K562 (cell line): Measurements from ENCODE around the gene CHTF8. TPM values are rescaled to one million over a fixed set of nuclear protein-coding genes. Genes with fewer than 3 reads are reported as not detected.

Experiments used
- ATF1 ChIP-seq, 2 experiments: fragments of 450-650 bp in 1 of 2; IDR thresholded peaks; 2 replicates each; pipeline ENCODE4 v1.6.1; 2016; ENCODE audit warnings: missing compliant biosample characterization in 1 of 2, missing genetic modification characterization in 1 of 2
- EWSR1 ChIP-seq: fragments of 450-650 bp; IDR thresholded peaks from 2 replicates; pipeline ENCODE4 v1.6.1; 2018; ENCODE audit warnings: borderline replicate concordance, mild to moderate bottlenecking, low read depth, moderate library complexity; ENCODE audit not compliant: partially characterized antibody
- FOSL1 ChIP-seq: fragments of 200-800 bp; sonication (Bioruptor generic); conservative IDR thresholded peaks from 2 replicates; pipeline ENCODE4 v1.6.1; 2016; ENCODE audit warnings: missing genetic modification characterization, missing compliant biosample characterization
- ZKSCAN3 ChIP-seq: fragments of 250-450 bp; sonication (Bioruptor Pico); IDR thresholded peaks from 2 replicates; pipeline ENCODE4 v1.4.0; 2020
- polyA plus RNA-seq, 8 experiments: library from polyadenylated mRNA; depleted of rRNA in 4 of 8; stranded (reverse) in 5 of 8; unstranded in 3 of 8; fragments of >200 nt; fragmentation: Nextera tagmentation in 2 of 8; fragmentation: Illumina TruSeq in 1 of 8; extraction: Ambion mirVana in 2 of 8; extraction: Trizol in 1 of 8; gene quantifications; 2 replicates each; pipeline versions ENCODE4 v1.2.1 to v1.2.3, GENCODE V29; 2011 to 2014; ENCODE audit warnings: inconsistent platforms in 1 of 8, missing spikeins in 1 of 8
- total RNA-seq, 7 experiments: library from RNA; depleted of rRNA in 6 of 7; stranded (reverse); fragments of >200 nt in 6 of 7; fragmentation: Illumina TruSeq in 2 of 7; extraction: Trizol in 2 of 7; gene quantifications; 2 replicates each; pipeline versions ENCODE4 v1.2.1 to v1.2.3, GENCODE V29; 2011 to 2021; ENCODE audit warnings: low replicate concordance in 1 of 7
- TF ChIP-seq, protein P1 (sequence below): fragments of 200-600 bp; sonication (generic); IDR thresholded peaks from one replicate; pipeline ENCODE4 v1.6.1; 2012; ENCODE audit warnings: mild to moderate bottlenecking, low read depth, low read length, inconsistent platforms
- TF ChIP-seq, protein P2 (sequence below): fragments of 250-450 bp; sonication (Bioruptor Pico); IDR thresholded peaks from 2 replicates; pipeline ENCODE4 v1.8.0; 2022; ENCODE audit warnings: inconsistent platforms, mild to moderate bottlenecking, moderate library complexity, borderline replicate concordance
- TF ChIP-seq, protein P3 (sequence below): sonication (generic); formaldehyde crosslinking; IDR thresholded peaks from 2 replicates; pipeline ENCODE4 v1.4.0; 2020; ENCODE audit warnings: mild to moderate bottlenecking, missing genetic modification reagents

The CHTF8 gene
- total and polyA plus RNA-seq, 9 of the 15 experiments (the other 6 are each of a cell fraction or from before 2014, with no cell fraction given): 20.2 to 199 (median 108) TPM

DNA sequence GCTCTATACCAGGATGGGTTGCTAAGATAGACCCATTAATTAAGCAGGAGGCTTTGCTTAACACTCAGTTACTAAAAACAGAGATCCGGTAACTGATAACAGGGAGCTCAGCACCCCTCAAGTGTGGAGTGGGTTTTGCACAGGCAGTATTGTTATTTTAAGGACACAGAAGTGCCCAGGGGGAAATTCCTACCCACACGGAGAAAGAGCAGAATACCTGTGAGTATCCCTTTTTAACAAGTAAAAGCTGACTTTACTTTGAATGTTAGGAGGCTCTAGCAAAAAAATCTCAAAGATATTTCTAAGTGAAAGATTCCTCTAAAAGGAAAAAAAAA, 59.8 kb downstream of the CHTF8 start (continued):
- TF ChIP-seq, protein P1, sequence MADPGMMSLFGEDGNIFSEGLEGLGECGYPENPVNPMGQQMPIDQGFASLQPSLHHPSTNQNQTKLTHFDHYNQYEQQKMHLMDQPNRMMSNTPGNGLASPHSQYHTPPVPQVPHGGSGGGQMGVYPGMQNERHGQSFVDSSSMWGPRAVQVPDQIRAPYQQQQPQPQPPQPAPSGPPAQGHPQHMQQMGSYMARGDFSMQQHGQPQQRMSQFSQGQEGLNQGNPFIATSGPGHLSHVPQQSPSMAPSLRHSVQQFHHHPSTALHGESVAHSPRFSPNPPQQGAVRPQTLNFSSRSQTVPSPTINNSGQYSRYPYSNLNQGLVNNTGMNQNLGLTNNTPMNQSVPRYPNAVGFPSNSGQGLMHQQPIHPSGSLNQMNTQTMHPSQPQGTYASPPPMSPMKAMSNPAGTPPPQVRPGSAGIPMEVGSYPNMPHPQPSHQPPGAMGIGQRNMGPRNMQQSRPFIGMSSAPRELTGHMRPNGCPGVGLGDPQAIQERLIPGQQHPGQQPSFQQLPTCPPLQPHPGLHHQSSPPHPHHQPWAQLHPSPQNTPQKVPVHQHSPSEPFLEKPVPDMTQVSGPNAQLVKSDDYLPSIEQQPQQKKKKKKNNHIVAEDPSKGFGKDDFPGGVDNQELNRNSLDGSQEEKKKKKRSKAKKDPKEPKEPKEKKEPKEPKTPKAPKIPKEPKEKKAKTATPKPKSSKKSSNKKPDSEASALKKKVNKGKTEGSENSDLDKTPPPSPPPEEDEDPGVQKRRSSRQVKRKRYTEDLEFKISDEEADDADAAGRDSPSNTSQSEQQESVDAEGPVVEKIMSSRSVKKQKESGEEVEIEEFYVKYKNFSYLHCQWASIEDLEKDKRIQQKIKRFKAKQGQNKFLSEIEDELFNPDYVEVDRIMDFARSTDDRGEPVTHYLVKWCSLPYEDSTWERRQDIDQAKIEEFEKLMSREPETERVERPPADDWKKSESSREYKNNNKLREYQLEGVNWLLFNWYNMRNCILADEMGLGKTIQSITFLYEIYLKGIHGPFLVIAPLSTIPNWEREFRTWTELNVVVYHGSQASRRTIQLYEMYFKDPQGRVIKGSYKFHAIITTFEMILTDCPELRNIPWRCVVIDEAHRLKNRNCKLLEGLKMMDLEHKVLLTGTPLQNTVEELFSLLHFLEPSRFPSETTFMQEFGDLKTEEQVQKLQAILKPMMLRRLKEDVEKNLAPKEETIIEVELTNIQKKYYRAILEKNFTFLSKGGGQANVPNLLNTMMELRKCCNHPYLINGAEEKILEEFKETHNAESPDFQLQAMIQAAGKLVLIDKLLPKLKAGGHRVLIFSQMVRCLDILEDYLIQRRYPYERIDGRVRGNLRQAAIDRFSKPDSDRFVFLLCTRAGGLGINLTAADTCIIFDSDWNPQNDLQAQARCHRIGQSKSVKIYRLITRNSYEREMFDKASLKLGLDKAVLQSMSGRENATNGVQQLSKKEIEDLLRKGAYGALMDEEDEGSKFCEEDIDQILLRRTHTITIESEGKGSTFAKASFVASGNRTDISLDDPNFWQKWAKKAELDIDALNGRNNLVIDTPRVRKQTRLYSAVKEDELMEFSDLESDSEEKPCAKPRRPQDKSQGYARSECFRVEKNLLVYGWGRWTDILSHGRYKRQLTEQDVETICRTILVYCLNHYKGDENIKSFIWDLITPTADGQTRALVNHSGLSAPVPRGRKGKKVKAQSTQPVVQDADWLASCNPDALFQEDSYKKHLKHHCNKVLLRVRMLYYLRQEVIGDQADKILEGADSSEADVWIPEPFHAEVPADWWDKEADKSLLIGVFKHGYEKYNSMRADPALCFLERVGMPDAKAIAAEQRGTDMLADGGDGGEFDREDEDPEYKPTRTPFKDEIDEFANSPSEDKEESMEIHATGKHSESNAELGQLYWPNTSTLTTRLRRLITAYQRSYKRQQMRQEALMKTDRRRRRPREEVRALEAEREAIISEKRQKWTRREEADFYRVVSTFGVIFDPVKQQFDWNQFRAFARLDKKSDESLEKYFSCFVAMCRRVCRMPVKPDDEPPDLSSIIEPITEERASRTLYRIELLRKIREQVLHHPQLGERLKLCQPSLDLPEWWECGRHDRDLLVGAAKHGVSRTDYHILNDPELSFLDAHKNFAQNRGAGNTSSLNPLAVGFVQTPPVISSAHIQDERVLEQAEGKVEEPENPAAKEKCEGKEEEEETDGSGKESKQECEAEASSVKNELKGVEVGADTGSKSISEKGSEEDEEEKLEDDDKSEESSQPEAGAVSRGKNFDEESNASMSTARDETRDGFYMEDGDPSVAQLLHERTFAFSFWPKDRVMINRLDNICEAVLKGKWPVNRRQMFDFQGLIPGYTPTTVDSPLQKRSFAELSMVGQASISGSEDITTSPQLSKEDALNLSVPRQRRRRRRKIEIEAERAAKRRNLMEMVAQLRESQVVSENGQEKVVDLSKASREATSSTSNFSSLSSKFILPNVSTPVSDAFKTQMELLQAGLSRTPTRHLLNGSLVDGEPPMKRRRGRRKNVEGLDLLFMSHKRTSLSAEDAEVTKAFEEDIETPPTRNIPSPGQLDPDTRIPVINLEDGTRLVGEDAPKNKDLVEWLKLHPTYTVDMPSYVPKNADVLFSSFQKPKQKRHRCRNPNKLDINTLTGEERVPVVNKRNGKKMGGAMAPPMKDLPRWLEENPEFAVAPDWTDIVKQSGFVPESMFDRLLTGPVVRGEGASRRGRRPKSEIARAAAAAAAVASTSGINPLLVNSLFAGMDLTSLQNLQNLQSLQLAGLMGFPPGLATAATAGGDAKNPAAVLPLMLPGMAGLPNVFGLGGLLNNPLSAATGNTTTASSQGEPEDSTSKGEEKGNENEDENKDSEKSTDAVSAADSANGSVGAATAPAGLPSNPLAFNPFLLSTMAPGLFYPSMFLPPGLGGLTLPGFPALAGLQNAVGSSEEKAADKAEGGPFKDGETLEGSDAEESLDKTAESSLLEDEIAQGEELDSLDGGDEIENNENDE: no peak
- no peak for TF ChIP-seq ATF1 (CRISPR knock-in tag; IDR thresholded peaks at IDR 0.05)
- no peak for TF ChIP-seq ATF1 (tag; IDR thresholded peaks at IDR 0.05)
- TF ChIP-seq, protein P2, sequence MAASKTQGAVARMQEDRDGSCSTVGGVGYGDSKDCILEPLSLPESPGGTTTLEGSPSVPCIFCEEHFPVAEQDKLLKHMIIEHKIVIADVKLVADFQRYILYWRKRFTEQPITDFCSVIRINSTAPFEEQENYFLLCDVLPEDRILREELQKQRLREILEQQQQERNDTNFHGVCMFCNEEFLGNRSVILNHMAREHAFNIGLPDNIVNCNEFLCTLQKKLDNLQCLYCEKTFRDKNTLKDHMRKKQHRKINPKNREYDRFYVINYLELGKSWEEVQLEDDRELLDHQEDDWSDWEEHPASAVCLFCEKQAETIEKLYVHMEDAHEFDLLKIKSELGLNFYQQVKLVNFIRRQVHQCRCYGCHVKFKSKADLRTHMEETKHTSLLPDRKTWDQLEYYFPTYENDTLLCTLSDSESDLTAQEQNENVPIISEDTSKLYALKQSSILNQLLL: no peak
- TF ChIP-seq, protein P3, sequence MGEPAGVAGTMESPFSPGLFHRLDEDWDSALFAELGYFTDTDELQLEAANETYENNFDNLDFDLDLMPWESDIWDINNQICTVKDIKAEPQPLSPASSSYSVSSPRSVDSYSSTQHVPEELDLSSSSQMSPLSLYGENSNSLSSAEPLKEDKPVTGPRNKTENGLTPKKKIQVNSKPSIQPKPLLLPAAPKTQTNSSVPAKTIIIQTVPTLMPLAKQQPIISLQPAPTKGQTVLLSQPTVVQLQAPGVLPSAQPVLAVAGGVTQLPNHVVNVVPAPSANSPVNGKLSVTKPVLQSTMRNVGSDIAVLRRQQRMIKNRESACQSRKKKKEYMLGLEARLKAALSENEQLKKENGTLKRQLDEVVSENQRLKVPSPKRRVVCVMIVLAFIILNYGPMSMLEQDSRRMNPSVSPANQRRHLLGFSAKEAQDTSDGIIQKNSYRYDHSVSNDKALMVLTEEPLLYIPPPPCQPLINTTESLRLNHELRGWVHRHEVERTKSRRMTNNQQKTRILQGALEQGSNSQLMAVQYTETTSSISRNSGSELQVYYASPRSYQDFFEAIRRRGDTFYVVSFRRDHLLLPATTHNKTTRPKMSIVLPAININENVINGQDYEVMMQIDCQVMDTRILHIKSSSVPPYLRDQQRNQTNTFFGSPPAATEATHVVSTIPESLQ (CRISPR knock-in tag): no peak
- no peak for TF ChIP-seq ZKSCAN3 (CRISPR knock-in tag)
- TF ChIP-seq EWSR1: no peak
- no peak for TF ChIP-seq FOSL1 (tag)
